ENCODE results near the gene LRRC72.

The LRRC72 gene

GRCh38 chr7:16630654-16631053 lies 104.0 kb downstream of the LRRC72 start:
- DNase-seq (ENCODE audit: low spot score): no peak

All from LoVo (cell line).